ENCODE results near the gene PVALEF.
A peak's percentile ranks its signal among the peaks of the same experiment; 100 is the strongest.

PVALEF gene

DNA sequence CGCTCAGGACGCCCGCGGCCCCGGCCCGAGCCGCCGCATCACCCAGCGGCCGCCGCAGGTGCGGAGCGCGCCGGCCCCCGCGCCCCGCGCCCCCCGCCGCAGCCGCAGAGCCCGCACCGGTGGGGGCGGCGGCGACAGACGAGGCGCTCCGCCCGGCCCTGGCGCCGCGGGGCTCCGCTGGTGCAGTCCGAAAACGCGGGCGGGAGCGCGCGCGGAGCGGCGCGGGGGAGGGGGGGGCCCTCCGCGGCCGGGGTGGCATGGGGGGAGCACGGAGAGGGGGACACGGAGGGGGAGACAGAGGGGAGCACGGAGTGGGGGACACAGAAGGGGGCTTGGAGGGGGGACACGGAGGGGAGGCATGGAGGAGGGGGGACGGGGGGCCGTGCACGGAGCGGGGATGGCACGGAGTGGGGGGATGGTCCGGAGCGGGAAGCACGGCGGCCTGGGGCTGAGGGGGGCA, 756 bp downstream of the PVALEF start, which contains the start of gene AATK:
AATK (minus strand) TSS at position 189 of the 460 bp plus-strand sequence. CDS start 229 bp downstream, outside the sequence.
- peak within 1 kb of the TSS; percentile 71 for H2BK5ac ChIP-seq (ENCODE audit: low read length)
- peak within 1 kb of the TSS; percentile 86 for H3K4me2 ChIP-seq (ENCODE audit: insufficient read depth, low read length, poor library complexity, severe bottlenecking)
- peak within 1 kb of the TSS; percentile 89 for H3K23ac ChIP-seq (ENCODE audit: low read depth, low read length, poor library complexity)
- H2AFZ ChIP-seq (ENCODE audit: low read length), result peak within 1 kb of the TSS; percentile 92
- H3K18ac ChIP-seq (ENCODE audit: low read length), result peak within 1 kb of the TSS; percentile 98
- peak within 1 kb of the TSS; percentile 65 for H4K8ac ChIP-seq (ENCODE audit: low read depth, low read length)
- H3K4me3 ChIP-seq (ENCODE audit: low read length in 2 of 2), result peak within 1 kb of the TSS; percentile 53 to 82
- H3K27ac ChIP-seq (replicated peaks; ENCODE audit: low read length), result peak within 1 kb of the TSS; percentile 27
- peaks cover 12 to 19% of the 10 kb centered on the region in 2 donors for H3K4me1 ChIP-seq (ENCODE audit: control insufficient read depth in 2 of 2, insufficient read depth in 1 of 2, low read depth in 1 of 2, low read length in 2 of 2)
- peaks cover 0 to 11% (median 2%) of the 10 kb centered on the region in 3 experiments for H3K27me3 ChIP-seq (ENCODE audit: control insufficient read depth in 3 of 3, insufficient read depth in 3 of 3, low read depth in 1 of 3, low read length in 3 of 3)
- WGBS, 2 donors (ENCODE audit: extremely low coverage in 2 of 2, insufficient read length in 2 of 2, insufficient replicate concordance in 1 of 2), result no CpG with 5 or more reads among the region's 62 CpGs
- H3K36me3 ChIP-seq (replicated peaks in 1 of 2; ENCODE audit: control insufficient read depth in 2 of 2, insufficient read depth in 2 of 2, low read length in 2 of 2), result peaks cover 0 to 2% of the 10 kb centered on the region in 2 donors
- peak within 1 kb of the TSS; percentile 94 for H3K14ac ChIP-seq (ENCODE audit: low read length)
- peak within 1 kb of the TSS; percentile 99 for H2AK5ac ChIP-seq (ENCODE audit: low read depth, low read length)
- H4K91ac ChIP-seq (ENCODE audit: low read depth, low read length, poor library complexity), result peak within 1 kb of the TSS; percentile 95
- peak within 1 kb of the TSS; percentile 76 for H3K4ac ChIP-seq (ENCODE audit: low read length)
- no peak for DNase-seq (ENCODE audit: low spot score)
- peak within 1 kb of the TSS; percentile 97 for H2BK12ac ChIP-seq (ENCODE audit: low read length)
- peaks cover 6% of the 10 kb centered on the region for H3K79me1 ChIP-seq (ENCODE audit: low read depth, low read length)
- H2BK15ac ChIP-seq (ENCODE audit: low read length), result peak within 1 kb of the TSS; percentile 99
- H2BK120ac ChIP-seq (ENCODE audit: low read depth, low read length), result peak within 1 kb of the TSS; percentile 100
- peak within 1 kb of the TSS; percentile 88 for H3K9ac ChIP-seq (ENCODE audit: low read depth, low read length, poor library complexity)
- peaks cover 0 to 3% of the 10 kb centered on the region in 2 donors for H3K9me3 ChIP-seq (replicated peaks in 1 of 2; ENCODE audit: control insufficient read depth in 2 of 2, insufficient read depth in 1 of 2, low read depth in 1 of 2, low read length in 2 of 2)

GRCh38 chr17:81167194-81167524, 1.9 kb downstream of the PVALEF start:
- Histone ChIP-seq H2BK5ac (ENCODE audit: low read length) (no peak overlapping the region), H3K23ac (ENCODE audit: low read depth, low read length, poor library complexity) (no peak overlapping the region), H4K8ac (ENCODE audit: low read depth, low read length) (no peak overlapping the region), H3K4me2 (ENCODE audit: insufficient read depth, low read length, poor library complexity, severe bottlenecking) (no peak overlapping the region), H3K36me3 (replicated peaks in 1 of 2; ENCODE audit: control insufficient read depth in 2 of 2, insufficient read depth in 2 of 2, low read length in 2 of 2) (peaks cover 0 to 2% of the 10 kb centered on the region in 2 donors), H2AK5ac (ENCODE audit: low read depth, low read length) (peak overlapping the region; percentile 88), H3K14ac (ENCODE audit: low read length) (no peak overlapping the region), H3K4me3 (ENCODE audit: low read length in 2 of 2) (no peak overlapping the region), H3K79me1 (ENCODE audit: low read depth, low read length) (peaks cover 6% of the 10 kb centered on the region), H4K91ac (ENCODE audit: low read depth, low read length, poor library complexity) (no peak overlapping the region), H3K18ac (ENCODE audit: low read length) (no peak overlapping the region), H2BK120ac (ENCODE audit: low read depth, low read length) (no peak overlapping the region), H3K9me3 (replicated peaks in 1 of 2; ENCODE audit: control insufficient read depth in 2 of 2, insufficient read depth in 1 of 2, low read depth in 1 of 2, low read length in 2 of 2) (peaks cover 0 to 4% of the 10 kb centered on the region in 2 donors), H3K4me1 (ENCODE audit: control insufficient read depth in 2 of 2, insufficient read depth in 1 of 2, low read depth in 1 of 2, low read length in 2 of 2) (peaks cover 12 to 19% of the 10 kb centered on the region in 2 donors), H3K27ac (replicated peaks; ENCODE audit: low read length) (no peak overlapping the region), H3K9ac (ENCODE audit: low read depth, low read length, poor library complexity) (no peak overlapping the region), H3K27me3 (ENCODE audit: control insufficient read depth in 3 of 3, insufficient read depth in 3 of 3, low read depth in 1 of 3, low read length in 3 of 3) (peaks cover 0 to 11% (median 2%) of the 10 kb centered on the region in 3 experiments), H2BK12ac (ENCODE audit: low read length) (no peak overlapping the region), H2BK15ac (ENCODE audit: low read length) (no peak overlapping the region), H2AFZ (ENCODE audit: low read length) (no peak overlapping the region), H3K4ac (ENCODE audit: low read length) (no peak overlapping the region)
- no peak for DNase-seq (ENCODE audit: low spot score)
- no CpG with 5 or more reads among the region's 4 CpGs for WGBS, 2 donors (ENCODE audit: extremely low coverage in 2 of 2, insufficient read length in 2 of 2, insufficient replicate concordance in 1 of 2)

DNA sequence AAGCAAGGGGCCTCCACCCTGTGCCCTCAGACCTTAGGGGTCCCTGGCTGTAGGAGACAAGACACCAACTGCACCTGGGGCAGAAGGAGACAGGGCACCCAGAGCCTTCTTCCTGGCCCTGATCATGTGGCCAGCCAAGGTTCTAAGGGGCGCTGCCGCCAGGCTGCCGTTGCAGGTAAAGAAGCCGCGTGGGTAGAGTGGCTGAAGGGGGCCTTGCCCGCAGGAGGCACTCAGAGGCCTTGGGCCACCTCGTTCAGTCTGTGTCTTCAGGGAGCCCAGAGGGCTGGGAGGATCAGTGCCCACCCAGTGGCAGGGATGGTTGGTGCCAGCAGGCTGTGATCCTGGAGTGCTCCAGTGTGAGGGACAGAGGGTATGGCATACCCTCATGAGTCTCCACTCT, 2.3 kb downstream of the PVALEF start:
- Histone ChIP-seq H3K14ac (ENCODE audit: low read length) (no peak overlapping the region), H3K4ac (ENCODE audit: low read length) (no peak overlapping the region), H3K4me3 (ENCODE audit: low read length in 2 of 2) (no peak overlapping the region), H3K27me3 (ENCODE audit: control insufficient read depth in 3 of 3, insufficient read depth in 3 of 3, low read depth in 1 of 3, low read length in 3 of 3) (peaks cover 0 to 11% (median 2%) of the 10 kb centered on the region in 3 experiments), H3K4me2 (ENCODE audit: insufficient read depth, low read length, poor library complexity, severe bottlenecking) (no peak overlapping the region), H3K18ac (ENCODE audit: low read length) (peak overlapping the region; percentile 33), H2BK120ac (ENCODE audit: low read depth, low read length) (no peak overlapping the region), H3K9ac (ENCODE audit: low read depth, low read length, poor library complexity) (no peak overlapping the region), H2AK5ac (ENCODE audit: low read depth, low read length) (peak overlapping the region; percentile 88), H4K8ac (ENCODE audit: low read depth, low read length) (no peak overlapping the region), H2BK12ac (ENCODE audit: low read length) (no peak overlapping the region), H3K23ac (ENCODE audit: low read depth, low read length, poor library complexity) (peak overlapping the region; percentile 25), H2AFZ (ENCODE audit: low read length) (no peak overlapping the region), H3K9me3 (replicated peaks in 1 of 2; ENCODE audit: control insufficient read depth in 2 of 2, insufficient read depth in 1 of 2, low read depth in 1 of 2, low read length in 2 of 2) (peaks cover 0 to 4% of the 10 kb centered on the region in 2 donors), H2BK5ac (ENCODE audit: low read length) (no peak overlapping the region), H3K4me1 (ENCODE audit: control insufficient read depth in 2 of 2, insufficient read depth in 1 of 2, low read depth in 1 of 2, low read length in 2 of 2) (peaks cover 12 to 19% of the 10 kb centered on the region in 2 donors), H2BK15ac (ENCODE audit: low read length) (no peak overlapping the region), H4K91ac (ENCODE audit: low read depth, low read length, poor library complexity) (no peak overlapping the region), H3K79me1 (ENCODE audit: low read depth, low read length) (peaks cover 6% of the 10 kb centered on the region), H3K36me3 (replicated peaks in 1 of 2; ENCODE audit: control insufficient read depth in 2 of 2, insufficient read depth in 2 of 2, low read length in 2 of 2) (peaks cover 0 to 2% of the 10 kb centered on the region in 2 donors), H3K27ac (replicated peaks; ENCODE audit: low read length) (no peak overlapping the region)
- no CpG with 5 or more reads among the region's 7 CpGs for WGBS, 2 donors (ENCODE audit: extremely low coverage in 2 of 2, insufficient read length in 2 of 2, insufficient replicate concordance in 1 of 2)
- DNase-seq (ENCODE audit: low spot score), result no peak

GRCh38 chr17:81169870-81170309, 4.6 kb downstream of the PVALEF start:
- H3K18ac ChIP-seq (ENCODE audit: low read length), result no peak overlapping the region
- H2AFZ ChIP-seq (ENCODE audit: low read length), result no peak overlapping the region
- H3K23ac ChIP-seq (ENCODE audit: low read depth, low read length, poor library complexity), result no peak overlapping the region
- no peak overlapping the region for H2BK5ac ChIP-seq (ENCODE audit: low read length)
- H2BK120ac ChIP-seq (ENCODE audit: low read depth, low read length), result no peak overlapping the region
- H3K79me1 ChIP-seq (ENCODE audit: low read depth, low read length), result peaks cover 4% of the 10 kb centered on the region
- peaks cover 0 to 2% of the 10 kb centered on the region in 2 donors for H3K36me3 ChIP-seq (replicated peaks in 1 of 2; ENCODE audit: control insufficient read depth in 2 of 2, insufficient read depth in 2 of 2, low read length in 2 of 2)
- H3K4me1 ChIP-seq (ENCODE audit: control insufficient read depth in 2 of 2, insufficient read depth in 1 of 2, low read depth in 1 of 2, low read length in 2 of 2), result peaks cover 10 to 13% of the 10 kb centered on the region in 2 donors
- peaks cover 0 to 6% (median 2%) of the 10 kb centered on the region in 3 experiments for H3K27me3 ChIP-seq (ENCODE audit: control insufficient read depth in 3 of 3, insufficient read depth in 3 of 3, low read depth in 1 of 3, low read length in 3 of 3)
- no peak for DNase-seq (ENCODE audit: low spot score)
- peaks cover 0 to 4% of the 10 kb centered on the region in 2 donors for H3K9me3 ChIP-seq (replicated peaks in 1 of 2; ENCODE audit: control insufficient read depth in 2 of 2, insufficient read depth in 1 of 2, low read depth in 1 of 2, low read length in 2 of 2)
- H4K91ac ChIP-seq (ENCODE audit: low read depth, low read length, poor library complexity), result no peak overlapping the region
- no peak overlapping the region for H3K4me2 ChIP-seq (ENCODE audit: insufficient read depth, low read length, poor library complexity, severe bottlenecking)
- H3K14ac ChIP-seq (ENCODE audit: low read length), result no peak overlapping the region
- no peak overlapping the region for H2BK15ac ChIP-seq (ENCODE audit: low read length)
- peak overlapping the region in 1 of 2 donors; percentile 73 for H3K4me3 ChIP-seq (ENCODE audit: low read length in 2 of 2)
- no peak overlapping the region for H2BK12ac ChIP-seq (ENCODE audit: low read length)
- H3K27ac ChIP-seq (replicated peaks; ENCODE audit: low read length), result no peak overlapping the region
- H3K9ac ChIP-seq (ENCODE audit: low read depth, low read length, poor library complexity), result peak overlapping the region; percentile 4
- no peak overlapping the region for H4K8ac ChIP-seq (ENCODE audit: low read depth, low read length)
- no peak overlapping the region for H3K4ac ChIP-seq (ENCODE audit: low read length)
- WGBS, 2 donors (ENCODE audit: extremely low coverage in 2 of 2, insufficient read length in 2 of 2, insufficient replicate concordance in 1 of 2), result no CpG with 5 or more reads among the region's 3 CpGs
- H2AK5ac ChIP-seq (ENCODE audit: low read depth, low read length), result no peak overlapping the region
